CD4-positive, alpha-beta T cell (primary cell): ENCODE results near the gene CACNA2D1. TPM values are rescaled to one million over a fixed set of nuclear protein-coding genes. Genes with fewer than 3 reads are reported as not detected.

Experiments used
- ATAC-seq: fragments of 200-7000 bp; cut with Tn5 transposase; one replicate; pipeline ENCODE4 v1.10.0; 2022; ENCODE audit warnings: mild to moderate bottlenecking; ENCODE audit not compliant: poor library complexity
- CTCF ChIA-PET: fragments of 350-600 bp; sonication (Branson Sonifier 250); formaldehyde crosslinking; loops from one replicate; lab custom pipeline; 2021; ENCODE audit warnings: antibody characterized with exemption, inconsistent platforms; lab: Charles Lee
- POLR2A ChIA-PET: fragments of 350-600 bp; sonication (Branson Sonifier 250); formaldehyde crosslinking; loops from one replicate; lab custom pipeline; 2021; ENCODE audit warnings: antibody characterized with exemption, inconsistent platforms; lab: Charles Lee
- DNase-seq, 14 experiments: peaks; one replicate each; pipeline ENCODE4 v3.0.0-alpha.2; 2013 to 2020; ENCODE audit warnings: mixed read lengths in 2 of 14
- H3K27ac ChIP-seq, 2 donors: one replicate each; pipeline versions ENCODE4 v1.5.1 to v1.7.0; 2013; ENCODE audit warnings: low read length in 2 of 2, low read depth in 1 of 2, mild to moderate bottlenecking in 1 of 2
- H3K27me3 ChIP-seq, 2 experiments: 1 replicate in 1 of 2; 2 replicates in 1 of 2; pipeline versions ENCODE4 v1.6.1 to v1.7.0; 2013; ENCODE audit warnings: low read length in 2 of 2, control low read depth in 1 of 2, mild to moderate bottlenecking in 1 of 2, moderate library complexity in 1 of 2; ENCODE audit not compliant: insufficient read depth in 2 of 2, control insufficient read depth in 1 of 2
- H3K36me3 ChIP-seq: one replicate; pipeline ENCODE4 v1.6.1; 2013; ENCODE audit warnings: low read length, control low read depth; ENCODE audit not compliant: insufficient read depth
- H3K4me1 ChIP-seq: one replicate; pipeline ENCODE4 v1.6.1; 2013; ENCODE audit warnings: low read length, control low read depth; ENCODE audit not compliant: insufficient read depth
- H3K4me3 ChIP-seq: one replicate; pipeline ENCODE4 v1.5.1; 2013; ENCODE audit warnings: mild to moderate bottlenecking, low read length, moderate library complexity
- H3K9me3 ChIP-seq, 2 experiments: 1 replicate in 1 of 2; 2 replicates in 1 of 2; pipeline versions ENCODE4 v1.6.1 to v1.7.0; 2013; ENCODE audit warnings: low read length in 2 of 2, mild to moderate bottlenecking in 2 of 2, control low read depth in 1 of 2, moderate library complexity in 1 of 2; ENCODE audit not compliant: control insufficient read depth in 1 of 2, insufficient read depth in 1 of 2
- H3K27ac Mint-ChIP-seq: one replicate; pipeline ENCODE4 v1.8.0; 2020; ENCODE audit warnings: mixed read lengths
- H3K27me3 Mint-ChIP-seq: one replicate; pipeline ENCODE4 v1.8.0; 2021; ENCODE audit warnings: mixed read lengths
- H3K36me3 Mint-ChIP-seq: one replicate; pipeline ENCODE4 v1.8.0; 2021; ENCODE audit warnings: low read depth, mixed read lengths
- H3K4me1 Mint-ChIP-seq: one replicate; pipeline ENCODE4 v1.8.0; 2021; ENCODE audit warnings: low read depth, mixed read lengths
- H3K4me3 Mint-ChIP-seq: one replicate; pipeline ENCODE4 v1.8.0; 2020; ENCODE audit warnings: mild to moderate bottlenecking, mixed read lengths
- H3K9me3 Mint-ChIP-seq: one replicate; pipeline ENCODE4 v1.8.0; 2020; ENCODE audit warnings: mixed read lengths
- intact Hi-C, 2 experiments: fragments of 100-400 bp; cut with DNase I in 1 of 2; cut with micrococcal nuclease in 1 of 2; formaldehyde crosslinking; loops; one replicate each; pipeline versions ENCODE4 v1.15.1 to v1.9.0; 2023 to 2025; cut with DNase I, micrococcal nuclease
- total RNA-seq, 174 experiments: library from RNA in 2 of 174; stranded (reverse) in 2 of 174; gene quantifications; one replicate each; pipeline ENCODE4 v1.2.3 and lab custom pipeline; 2021 to 2026
- TF ChIP-seq, protein P1 (sequence below): fragments of 200-600 bp; IDR thresholded peaks from one replicate; pipeline ENCODE4 v1.8.0; 2022; ENCODE audit warnings: antibody characterized with exemption, mild to moderate bottlenecking

The CACNA2D1 gene
- total RNA-seq, 2 experiments from 2014 or later, result not detected

DNA sequence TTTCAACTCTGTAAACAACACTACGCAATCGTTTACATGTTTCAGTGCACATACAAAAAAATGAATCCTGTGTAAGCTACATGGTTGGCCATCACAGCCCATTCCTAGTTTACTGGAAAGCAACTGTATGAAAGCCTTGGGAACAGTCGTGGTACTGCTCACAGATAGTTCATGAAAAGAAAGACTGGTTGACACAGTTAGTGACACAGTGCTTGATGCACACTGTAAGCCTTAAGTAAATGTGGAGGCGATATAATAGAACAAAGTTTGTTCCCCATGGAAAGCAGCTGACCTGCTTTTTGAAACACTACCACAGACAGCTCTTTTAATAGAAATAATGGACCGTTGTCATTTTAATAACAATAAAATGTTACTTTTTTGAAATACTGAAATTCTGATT is 5.1 kb downstream of the CACNA2D1 start:
- intact Hi-C loops, result no loop called here
- no peak for ATAC-seq
- H3K9me3 Mint-ChIP-seq, result no peaks in the 10 kb centered on the region
- no peak overlapping the region for H3K27ac Mint-ChIP-seq
- TF ChIP-seq, protein P1, sequence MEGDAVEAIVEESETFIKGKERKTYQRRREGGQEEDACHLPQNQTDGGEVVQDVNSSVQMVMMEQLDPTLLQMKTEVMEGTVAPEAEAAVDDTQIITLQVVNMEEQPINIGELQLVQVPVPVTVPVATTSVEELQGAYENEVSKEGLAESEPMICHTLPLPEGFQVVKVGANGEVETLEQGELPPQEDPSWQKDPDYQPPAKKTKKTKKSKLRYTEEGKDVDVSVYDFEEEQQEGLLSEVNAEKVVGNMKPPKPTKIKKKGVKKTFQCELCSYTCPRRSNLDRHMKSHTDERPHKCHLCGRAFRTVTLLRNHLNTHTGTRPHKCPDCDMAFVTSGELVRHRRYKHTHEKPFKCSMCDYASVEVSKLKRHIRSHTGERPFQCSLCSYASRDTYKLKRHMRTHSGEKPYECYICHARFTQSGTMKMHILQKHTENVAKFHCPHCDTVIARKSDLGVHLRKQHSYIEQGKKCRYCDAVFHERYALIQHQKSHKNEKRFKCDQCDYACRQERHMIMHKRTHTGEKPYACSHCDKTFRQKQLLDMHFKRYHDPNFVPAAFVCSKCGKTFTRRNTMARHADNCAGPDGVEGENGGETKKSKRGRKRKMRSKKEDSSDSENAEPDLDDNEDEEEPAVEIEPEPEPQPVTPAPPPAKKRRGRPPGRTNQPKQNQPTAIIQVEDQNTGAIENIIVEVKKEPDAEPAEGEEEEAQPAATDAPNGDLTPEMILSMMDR, result no peak
- H3K27me3 Mint-ChIP-seq, result peaks cover 24% of the 10 kb centered on the region
- H3K4me3 Mint-ChIP-seq, result no peak overlapping the region
- ChIA-PET CTCF (no interaction called here), POLR2A (no interaction called here)
- Histone ChIP-seq H3K4me3 (no peak overlapping the region), H3K36me3 (no peaks in the 10 kb centered on the region), H3K4me1 (peaks cover 2% of the 10 kb centered on the region), H3K27ac (no peak overlapping the region), H3K27me3 (peaks cover 11 to 15% of the 10 kb centered on the region in 2 experiments), H3K9me3 (peaks cover 0 to 4% of the 10 kb centered on the region in 2 experiments)
- H3K36me3 Mint-ChIP-seq, result no peaks in the 10 kb centered on the region
- DNase-seq, result no peak
- H3K4me1 Mint-ChIP-seq, result no peaks in the 10 kb centered on the region

DNA sequence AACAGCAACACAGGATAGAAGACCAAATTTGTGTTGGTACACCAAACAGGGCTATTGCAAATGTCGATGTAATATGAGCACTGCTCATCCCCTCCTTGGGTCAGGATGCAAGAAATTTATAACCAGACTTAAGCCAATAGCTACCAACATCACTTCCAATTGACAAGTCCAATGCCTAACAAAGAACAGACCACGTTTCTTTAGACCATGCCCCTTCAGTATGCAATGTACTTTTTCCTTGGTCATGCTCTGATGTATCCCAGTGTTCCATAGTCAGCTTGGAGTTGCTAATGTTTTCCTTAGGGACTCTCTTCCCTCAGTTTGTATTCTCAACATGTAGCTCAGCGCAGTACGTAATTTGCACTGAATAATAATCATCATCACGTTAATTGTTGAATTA is 7.8 kb downstream of the CACNA2D1 start:
- Histone ChIP-seq H3K27me3 (no peaks in the 10 kb centered on the region), H3K9me3 (peaks cover 0 to 7% of the 10 kb centered on the region in 2 experiments), H3K36me3 (no peaks in the 10 kb centered on the region), H3K27ac (no peak overlapping the region), H3K4me1 (no peaks in the 10 kb centered on the region), H3K4me3 (no peak overlapping the region)
- Mint-ChIP-seq H3K9me3 (peaks cover 3% of the 10 kb centered on the region), H3K4me1 (no peaks in the 10 kb centered on the region), H3K27me3 (peaks cover 5% of the 10 kb centered on the region), H3K4me3 (no peak overlapping the region), H3K27ac (no peak overlapping the region), H3K36me3 (no peaks in the 10 kb centered on the region)
- POLR2A ChIA-PET, result no interaction called here
- no peak for DNase-seq
- intact Hi-C loops, result no loop called here
- CTCF ChIA-PET, result no interaction called here
- TF ChIP-seq, protein P1, result no peak
- ATAC-seq, result no peak

DNA sequence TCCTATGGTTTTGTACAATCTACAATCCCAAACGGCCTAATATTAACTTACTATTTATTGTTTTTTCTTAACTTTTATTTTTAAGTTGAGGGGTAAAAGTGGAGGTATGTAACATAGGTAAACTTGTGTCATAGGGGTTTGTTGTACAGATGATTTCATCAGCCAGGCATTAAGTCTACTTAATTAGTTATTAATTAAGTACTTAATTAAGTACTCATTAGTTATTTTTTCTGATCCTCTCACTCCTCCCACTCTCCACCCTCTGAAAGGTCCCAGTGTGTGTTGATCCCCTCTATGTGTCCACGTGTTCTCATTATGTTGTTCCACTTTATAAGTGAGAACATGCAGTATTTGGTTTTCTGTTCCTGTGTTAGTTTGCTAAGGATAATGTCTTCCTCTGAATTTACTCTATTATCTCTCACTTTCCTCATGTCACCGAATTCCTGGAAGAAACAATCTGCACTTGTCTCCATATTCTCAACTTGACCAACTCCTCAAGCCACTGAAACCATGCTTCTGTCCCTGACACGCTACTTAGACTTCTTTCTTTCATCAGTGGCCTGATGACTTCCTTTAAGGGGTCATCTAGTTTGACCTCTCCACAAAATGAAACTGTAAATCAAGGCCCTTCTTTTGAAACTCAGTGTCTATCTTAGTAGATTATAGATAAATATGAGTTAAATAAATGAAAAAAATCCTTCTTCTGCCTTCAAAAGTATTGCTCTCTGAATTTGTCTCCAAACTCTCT is 9.1 kb downstream of the CACNA2D1 start:
- Histone ChIP-seq H3K27me3 (no peaks in the 10 kb centered on the region), H3K27ac (no peak overlapping the region), H3K36me3 (no peaks in the 10 kb centered on the region), H3K4me1 (no peaks in the 10 kb centered on the region), H3K4me3 (no peak overlapping the region), H3K9me3 (peaks cover 0 to 10% of the 10 kb centered on the region in 2 experiments)
- ChIA-PET CTCF (no interaction called here), POLR2A (no interaction called here)
- TF ChIP-seq, protein P1, result no peak
- ATAC-seq (no peak), DNase-seq (no peak)
- no peak overlapping the region for H3K4me3 Mint-ChIP-seq
- no peak overlapping the region for H3K27ac Mint-ChIP-seq
- no peaks in the 10 kb centered on the region for H3K36me3 Mint-ChIP-seq
- no peaks in the 10 kb centered on the region for H3K27me3 Mint-ChIP-seq
- no peaks in the 10 kb centered on the region for H3K4me1 Mint-ChIP-seq
- intact Hi-C loops, result no loop called here
- H3K9me3 Mint-ChIP-seq, result peaks cover 3% of the 10 kb centered on the region
